ENCODE results near the gene PRPF6.

- no peak for TF ChIP-seq CTCF (IDR thresholded peaks at IDR 0.05 in 4 of 5, conservative IDR thresholded peaks at IDR 0.05 in 1 of 5)
- TF ChIP-seq POLR2A (IDR thresholded peaks at IDR 0.05): no peak
These were observed 48.6 kb downstream of the PRPF6 start for GRCh38 chr20:64029293-64030117.

Data from gastrocnemius medialis (tissue), 4 donors.